Skeletal muscle cell (primary cell): ENCODE data around the gene NPDC1.
A peak's percentile ranks its signal among the peaks of the same experiment; 100 is the strongest.
"Not testable (repeated sequence)": the region's sequence is repeated elsewhere in the genome, so short reads cannot be mapped to it uniquely, and the experiment has no call there.

Source experiments
- DNase-seq: peaks from one replicate; pipeline ENCODE4 v3.0.0-alpha.2; 2010; ENCODE audit warnings: low read depth
- H3K4me3 ChIP-seq: 2 replicates; pipeline ENCODE4 v1.5.1; 2011; ENCODE audit warnings: low read depth, mild to moderate bottlenecking, control low read depth, low read length, moderate library complexity

NPDC1 gene

DNA sequence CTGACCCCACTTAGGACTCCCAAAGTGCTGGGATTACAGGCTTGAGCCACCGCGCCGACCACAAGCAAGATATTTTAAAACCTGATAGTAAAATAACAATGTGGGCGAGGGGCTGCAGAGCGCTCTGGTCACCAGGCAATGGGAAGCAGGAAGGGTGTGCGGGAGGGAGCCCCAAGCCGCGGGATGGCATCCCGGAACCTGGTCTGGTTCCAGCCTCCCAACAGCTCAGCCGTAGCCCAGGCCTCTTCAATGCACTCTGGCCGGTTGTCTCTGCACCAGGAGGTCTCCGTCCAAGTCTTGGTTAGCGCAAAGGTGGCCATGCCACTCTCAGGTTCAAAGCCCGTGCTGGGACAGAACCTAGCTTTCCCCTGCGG lies 30.6 kb upstream of the NPDC1 start:
- H3K4me3 ChIP-seq: peak overlapping the region; percentile 40
- no peak for DNase-seq

DNA sequence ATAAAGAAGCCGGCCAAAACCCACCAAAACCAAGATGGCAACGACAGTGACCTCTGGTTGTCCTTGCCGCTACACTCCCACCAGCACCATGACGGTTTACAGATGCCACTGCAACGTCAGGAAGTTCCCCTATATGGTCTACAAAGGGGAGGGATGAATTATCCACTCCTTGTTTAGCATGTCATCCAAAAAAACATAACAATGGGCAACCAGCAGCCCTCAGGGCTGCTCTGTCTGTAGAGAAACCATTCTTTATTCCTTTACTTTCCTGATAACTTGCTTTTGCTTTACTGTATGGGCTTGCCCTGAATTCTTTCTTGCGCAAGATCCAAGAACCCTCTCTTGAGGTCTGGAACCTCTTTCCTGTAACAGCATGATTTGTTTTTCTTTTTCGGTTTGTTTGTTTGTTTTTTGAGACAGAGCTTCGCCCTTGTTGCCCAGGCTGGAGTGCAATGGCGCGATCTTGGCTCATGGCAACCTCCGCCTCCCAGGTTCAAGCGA lies 29.3 kb upstream of the NPDC1 start:
- DNase-seq: no peak

DNA sequence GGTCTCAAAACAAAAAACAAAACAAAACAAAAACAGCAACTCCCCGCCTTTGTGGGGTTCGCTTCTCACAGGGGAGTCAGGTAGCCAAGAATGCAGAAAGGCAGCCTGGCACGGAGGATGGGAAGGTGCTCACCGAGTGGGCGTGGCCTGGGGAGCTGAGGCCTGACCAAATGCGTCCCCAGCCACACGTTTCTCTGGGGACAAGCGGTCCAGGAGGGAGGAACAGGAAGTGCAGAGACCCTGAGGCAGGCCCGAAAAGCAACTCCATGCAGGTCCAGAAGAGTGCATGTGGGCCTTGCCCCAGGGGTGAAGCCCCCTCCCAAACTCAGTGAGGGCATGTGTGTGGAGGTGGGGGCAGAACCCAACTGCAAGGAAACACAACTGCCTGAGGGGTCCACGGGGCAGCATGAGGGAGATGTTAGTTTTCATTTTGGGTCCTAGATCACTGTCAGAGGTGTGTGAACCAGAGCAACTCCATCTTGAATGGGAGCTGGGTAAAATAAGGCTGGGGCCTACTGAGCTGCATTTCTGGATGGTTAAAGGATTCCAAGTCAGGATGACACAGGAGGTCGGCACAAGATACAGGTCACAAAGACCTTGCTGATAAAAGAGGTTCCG lies 28.8 kb upstream of the NPDC1 start:
- H3K4me3 ChIP-seq: no peak overlapping the region
- no peak for DNase-seq

More for the DNA sequence above, 29.3 kb upstream of the NPDC1 start:
- no peak overlapping the region for H3K4me3 ChIP-seq

DNA sequence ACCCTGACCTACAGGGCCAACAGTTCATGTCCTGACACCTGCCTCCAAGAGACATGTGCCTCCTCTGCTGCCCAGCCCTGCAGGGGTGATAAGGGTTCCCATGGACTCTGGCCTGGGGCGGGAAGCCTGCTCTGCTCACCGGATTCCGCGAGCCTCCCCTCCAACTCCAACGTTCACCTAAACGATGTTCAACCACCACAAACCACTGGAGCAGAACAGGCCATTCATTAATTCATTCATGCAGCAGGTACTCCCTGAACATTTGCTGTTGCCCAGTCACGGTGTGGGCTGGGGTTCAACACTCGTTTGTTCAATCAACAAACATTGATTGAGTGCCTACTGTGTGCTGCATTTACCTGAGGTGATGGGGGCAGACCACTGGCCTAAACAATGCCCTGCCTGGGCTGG lies 28.0 kb upstream of the NPDC1 start:
- DNase-seq: no peak
- no peak overlapping the region for H3K4me3 ChIP-seq

DNA sequence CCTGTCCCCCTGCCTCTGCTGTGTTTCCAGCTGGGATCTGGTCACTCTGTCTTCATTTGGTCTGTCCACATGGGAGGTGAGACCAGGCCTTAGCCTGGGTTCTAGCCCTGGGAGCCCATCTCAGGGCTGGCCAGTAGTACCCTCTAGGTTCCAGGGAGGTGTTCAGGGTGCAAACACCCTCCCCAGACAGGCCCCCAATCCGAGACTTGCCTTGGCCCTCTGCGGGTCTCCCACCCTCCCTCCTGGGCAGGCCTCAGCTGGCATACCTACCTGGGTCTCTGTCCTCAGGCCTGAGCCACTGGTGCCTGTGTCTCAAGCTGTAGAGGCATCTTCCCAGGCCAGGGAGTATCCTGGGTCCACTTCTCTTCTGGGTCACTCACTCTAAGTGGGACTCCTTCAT lies 25.3 kb upstream of the NPDC1 start:
- no peak for DNase-seq
- no peak overlapping the region for H3K4me3 ChIP-seq

DNA sequence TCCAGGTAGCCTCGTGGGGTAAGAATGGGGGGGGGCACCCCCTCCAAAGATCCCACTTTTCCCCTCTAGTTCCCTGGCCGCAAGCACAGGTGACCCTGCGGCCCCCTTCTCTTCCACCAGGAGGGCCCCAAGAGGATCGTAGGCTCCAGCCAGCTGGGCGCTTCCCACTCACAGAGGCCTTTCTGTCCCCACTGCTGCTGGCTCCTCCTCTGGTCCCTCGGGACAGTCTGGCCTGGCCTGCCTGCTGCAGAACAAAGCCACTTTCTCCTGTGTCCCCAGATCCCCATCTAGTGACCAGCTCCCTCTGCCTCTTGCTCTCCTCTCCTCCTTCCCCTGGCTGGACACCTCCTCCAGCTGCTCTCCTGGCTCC lies 24.9 kb upstream of the NPDC1 start:
- DNase-seq: no peak

DNA sequence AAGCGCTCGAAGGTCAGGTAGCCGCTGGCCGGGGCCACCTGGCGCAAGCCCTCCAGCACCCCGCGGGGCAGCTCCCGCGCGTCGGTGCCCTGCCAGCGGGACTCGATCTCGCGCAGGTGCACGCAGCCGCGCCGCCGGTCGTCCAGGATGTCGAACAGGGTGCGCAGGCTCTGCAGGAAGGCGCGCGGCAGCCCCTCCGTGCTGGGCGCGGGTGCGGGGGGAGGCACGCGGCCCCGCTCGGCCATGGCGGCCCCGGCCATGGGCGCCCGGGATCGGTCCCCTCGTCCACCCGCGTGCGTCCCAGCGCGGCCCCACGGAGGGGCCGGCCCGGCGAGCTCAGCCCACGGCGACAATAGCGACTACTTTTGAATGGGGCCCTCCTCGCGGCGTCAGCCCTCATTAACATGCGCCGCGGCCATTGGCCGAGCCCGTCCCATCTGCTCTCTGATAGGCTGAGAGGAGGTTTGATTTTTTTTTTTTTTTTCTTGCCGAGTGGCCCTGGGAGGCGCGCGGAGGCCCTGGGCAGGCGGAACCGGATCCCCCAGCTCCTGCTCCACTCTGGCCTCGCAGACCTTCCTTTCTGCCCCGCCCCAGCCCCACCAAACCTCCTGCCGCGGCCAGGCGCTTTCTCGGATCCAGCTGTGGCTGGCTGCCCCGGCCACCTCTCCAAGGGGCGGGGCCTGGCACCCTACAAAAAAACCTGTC lies 24.4 kb upstream of the NPDC1 start, which contains the start of gene SAPCD2:
TSS of gene SAPCD2 (minus strand) at position 357 of the 705 bp plus-strand sequence. CDS start at position 260, 97 bp downstream.
- peak within 1 kb of the TSS; percentile 40 for H3K4me3 ChIP-seq
- DNase-seq: peak; percentile 36

More for the DNA sequence above, 24.9 kb upstream of the NPDC1 start:
- peak overlapping the region; percentile 40 for H3K4me3 ChIP-seq

DNA sequence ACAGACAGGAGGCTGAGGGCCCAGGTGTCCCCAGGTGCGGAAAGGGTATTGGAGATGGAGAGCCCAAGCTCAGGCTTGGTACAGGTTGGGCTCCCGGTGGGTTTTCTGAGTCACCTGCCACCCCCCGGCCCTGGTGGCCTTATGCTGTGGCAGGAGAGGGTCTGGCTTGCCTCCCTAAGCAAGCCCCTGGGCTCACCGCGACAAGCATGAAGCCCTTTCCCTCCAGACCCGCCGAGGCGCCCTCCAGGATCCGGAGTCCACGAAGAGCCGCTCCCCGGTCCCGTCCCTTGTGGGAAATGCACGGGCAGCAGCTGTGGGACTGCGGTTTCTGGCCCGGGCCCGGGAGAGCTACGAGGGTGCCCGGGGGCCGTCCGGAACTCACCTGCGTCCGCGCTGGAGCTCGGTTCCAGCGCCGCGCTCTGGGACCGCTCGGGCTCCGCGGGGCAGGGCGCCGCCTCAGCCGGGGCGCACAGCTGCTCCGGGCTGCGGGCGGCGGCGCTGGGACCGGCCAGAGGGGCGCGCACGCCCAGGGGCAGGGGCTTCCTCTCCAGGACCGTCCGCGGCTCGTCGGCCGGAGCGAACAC lies 23.6 kb upstream of the NPDC1 start:
- peak overlapping the region; percentile 22 for H3K4me3 ChIP-seq
- DNase-seq: no peak

DNA sequence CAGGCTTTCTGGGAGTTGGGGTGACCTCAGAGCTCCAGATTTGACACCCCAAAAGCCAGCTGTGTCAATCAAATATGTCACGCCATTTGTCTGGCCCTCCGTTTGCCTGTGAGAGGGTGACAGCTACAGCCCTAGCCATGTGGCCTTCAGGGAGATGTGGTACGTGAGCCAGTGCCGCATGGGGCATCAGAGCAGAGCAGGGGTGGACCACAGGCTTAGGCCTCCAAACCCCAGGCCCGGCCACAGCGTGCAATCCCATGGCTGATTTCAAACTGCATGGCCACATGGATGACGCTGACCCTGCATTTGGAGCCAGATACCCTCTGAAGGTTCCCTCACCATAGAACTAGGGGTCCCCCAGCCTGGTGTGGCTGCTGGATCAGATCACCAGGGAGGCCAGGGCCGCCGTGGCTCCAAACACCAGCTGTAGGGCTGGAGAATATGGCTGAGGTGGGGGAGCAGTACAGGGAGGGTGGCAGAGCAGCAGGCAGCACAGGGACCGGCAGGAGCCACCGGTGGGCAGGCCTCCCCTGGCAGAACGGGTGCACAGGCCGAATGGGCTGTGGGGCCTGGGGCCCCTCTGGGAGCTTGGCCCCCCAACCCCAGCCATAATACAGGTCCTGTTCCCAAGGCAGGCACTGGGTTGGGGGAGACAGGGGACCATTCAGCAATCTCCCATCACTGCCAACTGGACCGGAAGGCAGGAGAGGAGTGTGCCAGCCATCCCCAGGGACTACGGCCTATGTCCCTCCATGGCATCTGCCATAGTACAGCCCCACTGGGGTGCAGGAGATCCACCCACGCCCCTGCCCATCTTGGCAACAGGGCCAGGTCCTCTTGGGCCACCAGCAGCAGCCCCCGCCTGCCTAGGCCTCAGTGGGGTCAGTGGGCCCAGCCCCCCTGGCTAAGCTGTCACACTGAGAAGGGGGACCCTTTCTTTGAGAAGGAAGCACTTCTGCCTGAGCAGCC lies 22.8 kb upstream of the NPDC1 start:
- no peak overlapping the region for H3K4me3 ChIP-seq
- no peak for DNase-seq

DNA sequence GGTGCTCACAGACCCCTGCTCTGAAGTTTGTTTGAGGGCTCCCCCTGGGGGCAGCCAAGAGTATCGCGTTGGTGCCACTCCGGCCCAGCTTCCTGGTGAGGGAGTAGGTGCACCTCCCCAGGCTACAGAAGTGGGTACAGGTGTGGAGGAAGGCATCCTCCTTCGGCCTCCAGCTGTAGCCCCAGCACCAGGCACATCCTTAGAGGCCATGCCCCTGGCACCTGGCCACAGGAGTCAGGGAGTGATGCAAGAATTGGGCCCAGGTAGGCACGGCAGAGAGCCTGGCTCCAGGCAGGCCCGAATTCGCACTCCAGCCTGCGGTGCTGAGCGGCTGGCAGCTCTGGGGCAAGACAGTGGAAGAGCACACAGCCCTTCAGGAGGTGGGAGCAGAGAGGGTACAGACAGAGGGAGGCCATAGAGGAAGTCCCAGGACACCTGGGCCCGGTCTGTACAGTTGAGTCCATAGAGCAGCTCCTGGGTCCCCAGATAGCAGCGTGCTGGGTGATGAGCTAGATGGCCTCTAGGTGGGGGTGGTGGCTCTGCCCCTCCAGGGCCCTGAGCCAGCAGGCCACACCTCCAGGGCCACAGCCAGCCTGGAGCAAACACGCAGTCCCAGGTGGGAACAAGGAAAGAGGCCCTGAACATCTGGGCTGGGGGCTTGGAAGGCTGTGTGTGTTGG lies 22.0 kb upstream of the NPDC1 start:
- no peak overlapping the region for H3K4me3 ChIP-seq
- no peak for DNase-seq

DNA sequence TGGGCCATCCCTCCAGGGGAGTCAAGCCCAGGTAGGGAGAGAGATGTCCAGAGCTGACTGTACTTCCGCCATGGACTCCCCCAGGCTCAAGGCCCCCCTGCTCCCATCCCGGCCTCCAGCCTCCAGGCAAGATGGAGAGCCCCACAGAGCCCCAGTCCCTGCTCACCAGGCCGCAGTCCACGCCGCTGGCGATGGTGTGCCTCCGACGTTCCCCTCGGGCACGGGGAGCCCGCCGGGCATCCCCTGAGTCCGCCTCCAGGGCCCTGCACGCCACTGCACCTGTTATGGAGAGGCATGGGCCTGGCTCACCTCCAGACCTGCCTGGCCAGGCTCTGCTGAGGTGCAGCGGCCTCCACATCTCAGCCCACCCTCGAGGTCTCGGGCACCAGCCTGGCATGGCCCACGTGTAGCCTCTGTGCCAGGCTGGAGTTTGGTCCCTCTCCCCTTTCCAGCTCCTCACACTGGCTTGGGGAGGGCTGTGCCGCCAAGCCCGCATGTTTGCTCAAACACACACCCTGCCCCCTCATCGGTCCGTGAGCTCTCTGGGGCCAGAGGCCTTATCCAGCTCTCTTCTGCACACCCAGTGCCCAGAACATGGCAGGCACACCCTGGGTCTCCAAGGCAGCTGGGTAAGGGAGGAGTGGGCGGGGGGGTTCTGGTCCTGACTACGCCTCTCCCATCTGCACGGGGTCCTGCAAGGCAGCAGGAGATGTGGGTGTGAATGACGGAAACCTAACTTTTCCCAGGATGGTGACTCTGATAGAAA lies 20.3 kb upstream of the NPDC1 start:
- H3K4me3 ChIP-seq: no peak overlapping the region
- DNase-seq: no peak

DNA sequence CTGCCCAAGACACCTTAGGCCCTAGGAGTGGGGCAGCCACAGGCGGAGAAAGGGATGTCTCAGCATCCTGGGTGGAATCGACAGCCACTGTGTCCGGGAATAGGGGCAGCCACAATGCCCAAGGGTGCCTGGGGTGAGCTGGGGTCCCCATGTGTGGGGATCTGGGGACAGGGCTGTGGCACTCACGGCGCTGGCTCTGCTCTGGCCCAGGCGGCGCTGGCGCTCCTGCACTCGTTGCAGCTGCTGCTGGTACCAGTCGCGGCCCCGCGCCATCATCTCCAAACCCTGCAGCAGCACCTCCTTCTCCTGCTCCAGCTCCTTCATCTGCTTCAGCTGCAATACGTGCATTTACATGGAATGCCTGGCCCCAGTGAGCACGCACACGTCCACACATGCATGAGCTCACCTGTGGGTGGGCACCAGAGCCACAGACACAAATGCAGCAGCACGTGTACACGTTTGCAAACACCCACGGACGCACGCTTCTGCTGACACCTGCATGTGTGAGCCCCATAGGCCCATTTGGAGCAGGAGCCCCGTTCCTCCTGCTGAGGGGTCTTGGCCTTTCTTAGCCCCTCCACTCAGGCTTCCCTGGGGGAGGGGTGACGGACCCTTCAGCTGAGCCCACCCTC lies 19.5 kb upstream of the NPDC1 start:
- H3K4me3 ChIP-seq: no peak overlapping the region
- no peak for DNase-seq

DNA sequence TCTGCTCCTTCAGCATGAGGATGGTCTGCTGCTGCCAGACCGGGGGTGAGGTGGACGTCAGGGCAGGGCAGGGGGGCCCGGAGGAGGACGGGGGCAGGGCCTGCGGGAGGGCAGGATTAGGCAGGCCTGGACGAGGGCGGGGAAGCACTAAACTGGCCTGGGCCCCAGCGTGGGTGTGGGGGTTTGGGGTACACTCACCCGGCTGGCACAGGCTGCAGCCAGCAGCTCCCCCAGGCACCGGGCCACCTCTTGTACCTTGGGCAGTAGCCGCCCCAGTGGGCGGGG lies 18.8 kb upstream of the NPDC1 start:
- no peak overlapping the region for H3K4me3 ChIP-seq
- no peak for DNase-seq

DNA sequence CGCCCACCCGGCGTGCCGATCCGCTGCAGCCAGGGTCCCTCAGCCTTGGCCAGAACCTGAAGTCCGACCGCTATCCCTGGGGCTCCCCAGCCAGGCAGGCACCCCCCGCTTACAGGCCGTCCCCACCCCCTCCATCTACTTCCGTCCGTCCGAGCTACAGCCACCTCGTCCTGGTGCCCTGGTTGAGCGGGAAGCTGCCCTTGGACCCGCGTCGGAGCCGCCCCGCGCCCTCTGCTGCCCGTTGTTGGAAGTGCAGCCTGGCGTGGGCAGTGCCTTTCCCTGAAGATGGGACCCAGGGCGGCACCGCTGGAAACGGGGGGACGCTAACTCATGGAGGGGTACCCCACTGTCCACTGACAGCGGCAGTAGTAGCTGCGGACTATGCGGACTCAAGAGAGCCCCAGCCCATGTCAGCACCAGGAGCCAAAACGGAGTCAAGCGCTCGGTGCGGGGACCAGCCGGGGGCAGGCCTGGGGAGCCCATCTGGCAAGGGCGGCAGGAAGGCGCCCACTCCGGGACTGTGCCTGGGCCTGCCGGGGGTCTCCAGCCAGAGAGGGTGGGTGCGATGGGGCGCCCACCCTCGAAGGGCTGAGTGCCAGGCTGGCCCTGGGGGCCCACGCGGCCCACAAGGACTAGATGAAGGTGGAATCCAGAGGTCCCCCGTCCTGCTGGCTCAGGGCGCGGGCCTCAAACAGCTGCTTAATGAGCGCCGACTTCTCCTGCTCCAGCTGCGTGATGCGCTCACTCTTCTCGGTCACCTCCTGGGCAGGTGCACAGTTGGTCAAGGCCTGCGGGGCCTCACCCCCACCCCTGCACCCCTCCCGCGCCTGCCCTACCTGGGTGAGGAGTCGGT lies 18.3 kb upstream of the NPDC1 start:
- H3K4me3 ChIP-seq: no peak overlapping the region
- no peak for DNase-seq

DNA sequence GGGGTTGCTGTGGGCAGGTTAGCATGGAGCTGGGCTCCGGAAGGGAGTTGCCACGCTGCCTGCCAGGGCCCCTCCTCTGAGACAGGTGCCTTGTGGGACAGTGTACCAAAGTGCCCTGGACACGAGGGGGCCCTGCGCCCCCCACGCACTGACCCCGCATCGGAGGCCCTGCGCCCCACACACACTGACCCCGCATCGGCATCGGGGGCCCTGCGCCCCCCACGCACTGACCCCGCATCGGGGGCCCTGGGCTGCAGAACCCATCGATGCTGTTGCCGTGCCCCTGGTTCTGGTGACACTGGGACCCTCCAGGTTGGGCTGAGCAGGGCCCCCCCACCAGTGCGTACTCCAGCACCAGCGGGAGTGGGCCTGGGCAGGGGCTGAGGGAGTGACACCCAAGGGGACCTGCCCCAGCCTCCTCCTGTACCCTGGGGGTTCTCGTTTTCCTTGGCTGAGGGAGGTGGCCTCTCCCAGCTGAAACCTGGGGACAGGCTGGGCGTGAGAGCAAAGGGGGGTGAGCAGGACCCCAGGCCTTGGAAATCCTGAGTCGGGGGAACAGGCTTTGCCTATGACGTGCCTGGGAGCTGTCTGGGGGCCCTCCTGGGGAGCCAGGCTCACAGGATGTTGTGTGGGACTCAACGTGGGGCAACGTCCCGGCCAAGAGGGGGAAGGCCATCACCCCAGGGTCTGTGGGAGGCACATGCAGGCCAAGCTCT lies 17.5 kb upstream of the NPDC1 start:
- H3K4me3 ChIP-seq: no peak overlapping the region
- DNase-seq: no peak

DNA sequence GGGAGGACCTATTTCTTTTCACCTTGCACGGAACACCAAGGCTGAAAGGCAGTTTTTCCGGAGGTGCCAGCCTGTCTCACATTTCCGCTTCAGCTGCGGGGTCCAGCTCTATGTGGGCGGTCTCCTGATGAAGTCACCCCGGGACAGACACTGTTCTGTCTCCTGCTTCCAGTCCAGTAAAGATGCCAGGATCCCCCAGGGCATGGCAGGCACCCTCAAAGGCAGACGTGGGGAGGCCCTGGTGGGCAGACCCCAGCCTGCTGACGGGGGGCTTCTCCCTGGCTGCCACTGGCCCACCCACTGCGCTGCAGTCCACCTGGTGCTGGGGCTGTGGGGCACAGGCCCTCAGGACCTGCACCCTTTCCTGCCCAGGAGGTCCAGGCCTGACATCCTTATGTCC lies 16.8 kb upstream of the NPDC1 start:
- not testable (repeated sequence) for DNase-seq, H3K4me3 ChIP-seq

DNA sequence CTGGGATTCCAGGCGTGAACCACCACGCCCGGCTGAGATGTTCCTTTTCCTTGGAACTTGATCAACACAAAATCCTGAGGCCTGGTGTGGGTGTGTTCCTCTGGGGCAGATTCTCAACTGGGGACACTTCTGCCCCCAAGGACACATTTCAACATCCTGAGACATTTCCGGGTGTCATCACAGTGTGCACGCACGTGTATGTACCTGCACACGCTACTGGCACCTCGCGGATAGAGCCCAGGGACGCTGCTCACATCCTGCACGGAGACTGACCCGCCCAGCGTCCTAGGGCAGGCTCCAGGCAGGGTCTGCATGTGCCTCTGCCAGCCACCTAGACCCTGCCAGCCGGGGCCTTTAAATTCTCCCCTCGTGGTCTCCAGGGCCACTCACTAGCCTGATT lies 16.4 kb upstream of the NPDC1 start:
- DNase-seq: no peak
- no peak overlapping the region for H3K4me3 ChIP-seq
